Fibroblast of the aortic adventitia (primary cell): Measurements from ENCODE around the gene TVP23A. TPM values are rescaled to one million over a fixed set of nuclear protein-coding genes. Genes with fewer than 3 reads are reported as not detected.

Source experiments
- DNase-seq: peaks from one replicate; pipeline ENCODE4 v3.0.0-alpha.2; 2010; ENCODE audit warnings: low read depth
- H3K4me3 ChIP-seq: 2 replicates; pipeline ENCODE4 v1.5.1; 2011; ENCODE audit warnings: low read depth, mild to moderate bottlenecking, control low read depth, low read length, moderate library complexity
- total RNA-seq: library from RNA; depleted of rRNA; stranded (reverse); fragments of >200 nt; gene quantifications from 2 replicates; pipeline ENCODE4 v1.2.3, GENCODE V29; 2012; ENCODE audit warnings: low replicate concordance
- TF ChIP-seq, protein P1 (sequence below): IDR thresholded peaks from 2 replicates; pipeline ENCODE4 v1.5.1; 2011; ENCODE audit warnings: mild to moderate bottlenecking, low read length, control low read depth, inconsistent platforms; ENCODE audit not compliant: insufficient read depth

Gene TVP23A
- total RNA-seq, 1 donor: not detected

DNA sequence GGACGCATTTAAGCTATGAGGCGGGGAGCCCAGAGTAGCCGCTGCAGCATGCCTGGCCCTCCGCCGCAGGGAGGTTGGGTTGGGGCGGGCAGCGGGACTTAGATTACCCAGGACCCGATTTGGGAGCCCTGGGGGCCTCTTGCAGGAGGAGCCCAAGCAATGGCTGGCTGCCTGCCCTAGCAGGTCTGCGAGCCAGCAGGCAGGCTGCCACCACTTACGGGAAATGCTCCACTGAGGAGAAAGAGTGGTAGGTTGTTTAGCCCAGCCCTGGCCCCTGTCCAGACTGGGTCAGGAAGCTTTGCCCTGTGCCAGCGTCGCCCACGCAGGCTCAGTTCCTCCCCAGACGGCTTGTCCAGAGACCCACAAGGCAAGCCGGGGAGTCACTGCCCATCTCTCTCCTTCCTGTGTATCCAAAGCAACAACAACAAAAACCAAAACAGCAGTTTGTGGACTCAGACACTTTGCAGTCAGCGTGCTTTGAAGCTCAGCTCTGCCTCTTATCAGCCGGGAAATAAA, 10.3 kb upstream of the TVP23A start:
- H3K4me3 ChIP-seq: peak overlapping the region; percentile 17
- TF ChIP-seq, protein P1, sequence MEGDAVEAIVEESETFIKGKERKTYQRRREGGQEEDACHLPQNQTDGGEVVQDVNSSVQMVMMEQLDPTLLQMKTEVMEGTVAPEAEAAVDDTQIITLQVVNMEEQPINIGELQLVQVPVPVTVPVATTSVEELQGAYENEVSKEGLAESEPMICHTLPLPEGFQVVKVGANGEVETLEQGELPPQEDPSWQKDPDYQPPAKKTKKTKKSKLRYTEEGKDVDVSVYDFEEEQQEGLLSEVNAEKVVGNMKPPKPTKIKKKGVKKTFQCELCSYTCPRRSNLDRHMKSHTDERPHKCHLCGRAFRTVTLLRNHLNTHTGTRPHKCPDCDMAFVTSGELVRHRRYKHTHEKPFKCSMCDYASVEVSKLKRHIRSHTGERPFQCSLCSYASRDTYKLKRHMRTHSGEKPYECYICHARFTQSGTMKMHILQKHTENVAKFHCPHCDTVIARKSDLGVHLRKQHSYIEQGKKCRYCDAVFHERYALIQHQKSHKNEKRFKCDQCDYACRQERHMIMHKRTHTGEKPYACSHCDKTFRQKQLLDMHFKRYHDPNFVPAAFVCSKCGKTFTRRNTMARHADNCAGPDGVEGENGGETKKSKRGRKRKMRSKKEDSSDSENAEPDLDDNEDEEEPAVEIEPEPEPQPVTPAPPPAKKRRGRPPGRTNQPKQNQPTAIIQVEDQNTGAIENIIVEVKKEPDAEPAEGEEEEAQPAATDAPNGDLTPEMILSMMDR: no peak
- peak; percentile 98 for DNase-seq

DNA sequence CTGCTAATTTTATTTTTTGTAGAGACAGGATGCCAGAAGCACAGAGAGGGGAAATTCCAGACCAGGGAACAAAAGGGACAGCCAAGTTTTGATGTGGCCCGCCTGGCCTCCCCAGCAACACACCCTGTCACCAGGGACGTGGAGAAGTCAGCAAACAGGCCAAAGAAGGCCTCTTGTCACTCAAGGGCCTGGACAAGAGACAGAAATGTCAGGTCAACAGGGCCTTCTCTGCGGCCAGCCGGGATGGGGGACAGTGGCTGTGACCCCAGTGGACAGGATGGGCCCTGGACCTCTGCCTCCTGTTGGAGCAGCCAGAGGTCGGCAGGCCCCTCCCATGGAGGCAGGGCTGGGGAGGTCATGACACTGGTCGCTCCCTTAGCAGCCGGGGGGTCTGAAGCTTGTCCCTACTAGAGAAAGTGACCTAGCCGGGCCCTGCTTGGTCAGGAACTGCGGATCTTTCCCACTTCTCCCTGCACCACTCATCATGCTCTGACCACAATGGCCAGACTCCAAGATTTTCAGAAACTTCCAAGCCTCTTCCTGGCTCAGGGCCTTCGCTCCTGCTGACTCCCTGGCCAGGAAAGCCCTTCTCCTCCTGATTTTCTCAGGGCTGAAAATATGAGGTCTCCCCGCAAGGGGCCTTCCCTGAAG, 9.2 kb upstream of the TVP23A start:
- H3K4me3 ChIP-seq: no peak overlapping the region
- DNase-seq: peak; percentile 96
- TF ChIP-seq, protein P1: no peak

DNA sequence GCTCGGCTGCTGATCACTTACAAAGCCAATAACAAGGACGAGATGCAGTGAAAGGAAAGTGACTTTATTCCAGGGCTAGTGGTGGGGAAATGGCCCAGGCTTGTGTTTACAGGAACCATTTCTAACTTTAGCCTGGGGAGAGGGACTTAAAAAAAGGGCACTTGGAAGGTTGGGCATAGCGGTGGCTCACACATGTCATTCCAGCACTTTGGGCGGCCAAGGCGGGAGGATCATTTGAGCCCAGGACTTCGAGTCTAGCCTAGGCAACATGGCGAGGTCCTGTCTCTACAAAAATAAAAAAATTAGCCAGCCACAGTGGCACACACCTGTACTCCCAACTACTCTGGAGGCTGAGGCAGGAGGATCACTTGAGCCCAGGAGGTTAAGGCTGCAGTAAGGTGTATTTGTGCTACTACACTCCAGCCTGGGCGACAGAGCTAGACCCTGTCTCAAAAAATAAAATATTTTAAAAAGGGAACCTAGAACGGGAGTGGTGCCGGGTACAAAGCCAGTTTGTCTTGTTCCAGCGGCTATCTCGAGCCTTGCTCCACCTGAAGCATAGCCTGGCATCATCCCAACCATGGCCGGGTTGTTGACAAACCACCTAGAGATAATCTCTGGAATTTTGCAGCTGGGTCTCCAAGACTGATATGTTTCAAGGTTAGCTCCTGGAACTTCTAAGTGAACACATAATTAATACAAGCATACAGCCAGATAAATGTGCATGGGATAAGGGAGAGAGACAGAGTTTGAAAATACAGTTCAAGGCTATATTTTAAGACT, 5.7 kb upstream of the TVP23A start:
- no peak overlapping the region for H3K4me3 ChIP-seq
- no peak for DNase-seq
- TF ChIP-seq, protein P1: no peak

DNA sequence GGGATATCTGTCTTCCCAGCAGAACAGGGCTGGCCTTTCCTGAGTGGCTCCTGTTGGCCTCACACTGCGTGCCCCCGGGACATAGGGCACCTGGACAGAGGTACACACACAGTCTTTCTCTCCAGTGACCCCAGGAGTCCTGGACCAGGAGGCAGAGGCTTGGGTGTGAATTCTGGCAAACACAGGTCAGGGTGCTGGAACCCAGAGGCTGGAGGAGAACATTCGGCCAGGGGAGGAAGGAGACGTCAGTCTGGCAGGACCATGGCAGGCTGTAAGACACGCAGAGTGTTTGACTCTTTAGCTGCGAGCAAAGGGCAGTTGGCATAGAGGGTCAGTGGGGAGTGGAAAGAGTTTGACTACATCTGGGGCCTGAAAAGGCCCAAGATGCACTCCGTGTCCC, 4.1 kb upstream of the TVP23A start:
- DNase-seq: no peak
- TF ChIP-seq, protein P1: no peak
- H3K4me3 ChIP-seq: no peak overlapping the region

DNA sequence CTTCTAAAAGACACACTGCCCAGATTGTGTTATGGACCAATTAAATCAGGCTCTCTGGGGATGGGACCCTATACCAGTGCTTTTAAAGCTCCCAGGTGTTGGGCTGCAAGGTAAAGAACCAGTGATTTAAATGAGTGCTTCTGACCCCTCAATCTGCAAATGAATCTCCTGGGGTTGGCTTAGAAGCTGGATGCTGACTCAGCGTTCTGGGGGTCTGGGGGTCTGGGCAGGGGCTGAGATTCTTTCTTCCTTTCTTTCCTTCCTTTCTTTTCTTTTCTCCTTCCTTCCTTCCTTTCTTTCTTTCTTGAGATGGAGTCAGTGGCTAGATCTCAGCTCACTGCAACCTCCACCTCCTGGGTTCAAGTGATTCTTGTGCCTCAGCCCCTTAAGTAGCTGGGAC, 2.0 kb upstream of the TVP23A start:
- TF ChIP-seq, protein P1: no peak
- no peak for DNase-seq
- no peak overlapping the region for H3K4me3 ChIP-seq

DNA sequence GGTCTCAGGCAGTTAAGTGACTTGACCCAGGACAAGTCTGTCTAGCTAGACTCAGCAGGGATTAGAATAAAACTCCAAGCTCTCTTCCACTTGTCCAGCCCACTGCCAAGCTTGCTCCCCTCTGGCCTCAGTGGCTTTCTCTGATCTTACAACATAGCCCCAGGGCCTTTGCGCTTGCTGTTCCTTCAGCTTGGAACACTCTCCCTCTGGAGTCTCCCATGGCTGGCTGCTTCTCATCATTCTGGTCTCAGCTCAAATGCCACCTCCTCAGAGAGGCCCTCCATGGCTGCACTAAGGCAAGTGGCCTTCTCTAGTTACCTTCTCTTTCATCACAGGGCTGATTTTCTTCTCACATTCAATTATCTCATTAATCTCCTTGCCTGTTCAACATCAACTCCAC, 1.1 kb downstream of the TVP23A start:
- DNase-seq: no peak
- H3K4me3 ChIP-seq: no peak overlapping the region
- TF ChIP-seq, protein P1: no peak
